Measurements from ENCODE around the gene SLC12A7. TPM values are rescaled to one million over a fixed set of nuclear protein-coding genes. Genes with fewer than 3 reads are reported as not detected.
A peak's percentile ranks its signal among the peaks of the same experiment; 100 is the strongest.

The SLC12A7 gene
- total RNA-seq: 100 to 1,000 TPM in 1 of 2 donors, 10 to 100 TPM in 1; 27.6 to 138 TPM

GRCh38 chr5:1111727-1112289, at the start of gene SLC12A7:
Gene SLC12A7, minus strand, starts transcription at chr5:1112063. Its CDS starts 72 bp downstream, at chr5:1111991.
- 2% methylated on average over 27 of the region's 79 CpGs for WGBS
- intact Hi-C loops (cut with DNase I): no loop called here
- H3K27ac ChIP-seq: peak within 1 kb of the TSS; percentile 81 to 83
- peak within 1 kb of the TSS; percentile 95 to 98 for H3K4me3 ChIP-seq
- DNase-seq (ENCODE audit: low spot score): peak; percentile 74
- TF ChIP-seq POLR2AphosphoS5 (IDR thresholded peaks at IDR 0.05): peak; percentile 38
- TF ChIP-seq, protein P1, sequence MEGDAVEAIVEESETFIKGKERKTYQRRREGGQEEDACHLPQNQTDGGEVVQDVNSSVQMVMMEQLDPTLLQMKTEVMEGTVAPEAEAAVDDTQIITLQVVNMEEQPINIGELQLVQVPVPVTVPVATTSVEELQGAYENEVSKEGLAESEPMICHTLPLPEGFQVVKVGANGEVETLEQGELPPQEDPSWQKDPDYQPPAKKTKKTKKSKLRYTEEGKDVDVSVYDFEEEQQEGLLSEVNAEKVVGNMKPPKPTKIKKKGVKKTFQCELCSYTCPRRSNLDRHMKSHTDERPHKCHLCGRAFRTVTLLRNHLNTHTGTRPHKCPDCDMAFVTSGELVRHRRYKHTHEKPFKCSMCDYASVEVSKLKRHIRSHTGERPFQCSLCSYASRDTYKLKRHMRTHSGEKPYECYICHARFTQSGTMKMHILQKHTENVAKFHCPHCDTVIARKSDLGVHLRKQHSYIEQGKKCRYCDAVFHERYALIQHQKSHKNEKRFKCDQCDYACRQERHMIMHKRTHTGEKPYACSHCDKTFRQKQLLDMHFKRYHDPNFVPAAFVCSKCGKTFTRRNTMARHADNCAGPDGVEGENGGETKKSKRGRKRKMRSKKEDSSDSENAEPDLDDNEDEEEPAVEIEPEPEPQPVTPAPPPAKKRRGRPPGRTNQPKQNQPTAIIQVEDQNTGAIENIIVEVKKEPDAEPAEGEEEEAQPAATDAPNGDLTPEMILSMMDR (IDR thresholded peaks at IDR 0.05): no peak
- peak; percentile 94 for TF ChIP-seq POLR2A (IDR thresholded peaks at IDR 0.05)
- no peaks in the 10 kb centered on the region for H3K27me3 ChIP-seq (replicated peaks; ENCODE audit: insufficient read depth)
- H3K36me3 ChIP-seq: no peaks in the 10 kb centered on the region
- H3K4me1 ChIP-seq (replicated peaks): peaks cover 3% of the 10 kb centered on the region
- no peaks in the 10 kb centered on the region for H3K9me3 ChIP-seq

- Histone ChIP-seq H3K4me3 (no peak overlapping the region), H3K4me1 (replicated peaks) (peaks cover 4% of the 10 kb centered on the region), H3K27ac (peak overlapping the region; percentile 23 to 61), H3K36me3 (no peaks in the 10 kb centered on the region), H3K9me3 (no peaks in the 10 kb centered on the region), H3K27me3 (replicated peaks; ENCODE audit: insufficient read depth) (no peaks in the 10 kb centered on the region)
- DNase-seq (ENCODE audit: low spot score): peak; percentile 78
- intact Hi-C loops (cut with DNase I): no loop called here
- TF ChIP-seq POLR2A (IDR thresholded peaks at IDR 0.05) (peak; percentile 6), POLR2AphosphoS5 (IDR thresholded peaks at IDR 0.05) (peak; percentile 61)
- TF ChIP-seq, protein P1 (IDR thresholded peaks at IDR 0.05): no peak
- WGBS: 62% methylated on average over 23 of the region's 23 CpGs
These were observed 49.4 kb upstream of the SLC12A7 start for GRCh38 chr5:1161108-1161832.

DNA sequence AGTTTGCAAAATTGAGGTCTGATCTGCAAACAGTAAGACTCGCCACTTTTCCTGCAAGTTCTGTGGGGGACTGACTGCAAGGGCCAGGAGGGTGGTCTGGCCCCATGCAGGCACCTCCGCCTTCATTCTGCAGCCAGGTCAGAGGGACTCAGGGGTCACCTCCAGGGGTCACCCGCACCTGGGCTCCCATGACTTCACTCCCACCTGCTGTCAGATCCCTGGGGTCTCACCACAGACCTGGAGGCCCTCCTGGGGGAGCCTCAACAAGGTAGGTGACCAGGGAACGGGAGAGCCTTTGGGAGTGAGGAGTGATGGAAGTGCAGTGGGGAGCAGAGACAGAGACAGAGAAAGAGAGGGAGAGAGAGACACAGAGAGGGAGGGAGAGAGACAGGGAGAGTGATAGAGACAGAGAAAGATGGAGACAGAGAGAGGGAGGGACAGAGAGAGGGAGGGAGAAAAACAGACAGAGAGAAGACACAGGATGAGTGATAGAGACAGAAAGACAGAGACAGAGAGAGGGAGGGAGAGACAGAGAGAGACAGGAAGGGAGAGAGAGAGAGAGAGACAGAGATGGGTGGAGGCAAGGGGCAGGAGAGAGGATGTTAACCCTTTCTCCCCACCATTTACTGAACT, 48.0 kb upstream of the SLC12A7 start:
- no peaks in the 10 kb centered on the region for H3K36me3 ChIP-seq
- no peaks in the 10 kb centered on the region for H3K9me3 ChIP-seq
- peaks cover 4% of the 10 kb centered on the region for H3K4me1 ChIP-seq (replicated peaks)
- no peak overlapping the region for H3K4me3 ChIP-seq
- whole genome bisulfite sequencing: 94% methylated on average over 4 of the region's 4 CpGs
- intact Hi-C loops (cut with DNase I): no loop called here
- H3K27me3 ChIP-seq (replicated peaks; ENCODE audit: insufficient read depth): peaks cover 8% of the 10 kb centered on the region
- TF ChIP-seq, protein P1 (IDR thresholded peaks at IDR 0.05): no peak
- TF ChIP-seq POLR2AphosphoS5 (IDR thresholded peaks at IDR 0.05) (no peak), POLR2A (IDR thresholded peaks at IDR 0.05) (no peak)
- no peak for DNase-seq (ENCODE audit: low spot score)
- H3K27ac ChIP-seq: no peak overlapping the region

GRCh38 chr5:1159341-1159675, 47.4 kb upstream of the SLC12A7 start:
- Histone ChIP-seq H3K27me3 (replicated peaks; ENCODE audit: insufficient read depth) (peaks cover 8% of the 10 kb centered on the region), H3K36me3 (no peaks in the 10 kb centered on the region), H3K4me1 (replicated peaks) (peaks cover 4% of the 10 kb centered on the region), H3K9me3 (no peaks in the 10 kb centered on the region), H3K27ac (no peak overlapping the region), H3K4me3 (no peak overlapping the region)
- no peak for DNase-seq (ENCODE audit: low spot score)
- 86% methylated on average over 11 of the region's 11 CpGs for WGBS
- TF ChIP-seq POLR2AphosphoS5 (IDR thresholded peaks at IDR 0.05) (no peak), POLR2A (IDR thresholded peaks at IDR 0.05) (no peak)
- TF ChIP-seq, protein P1 (IDR thresholded peaks at IDR 0.05): no peak
- intact Hi-C loops (cut with DNase I): no loop called here
